CD4-positive, alpha-beta T cell treated with Interferon alpha-2 for 1 hour (primary cell): ENCODE data around the gene ARHGAP4.

Source experiments
- DNase-seq, 2 donors: peaks; one replicate each; pipeline ENCODE4 v3.0.0-alpha.2; 2020 to 2022

The ARHGAP4 gene

GRCh38 chrX:153903238-153903980 lies 22.7 kb downstream of the ARHGAP4 start:
- no peak for DNase-seq

GRCh38 chrX:153902385-153902784 lies 23.7 kb downstream of the ARHGAP4 start:
- no peak for DNase-seq

- DNase-seq = no peak
Observed at GRCh38 chrX:153901753-153902140, 24.3 kb downstream of the ARHGAP4 start.

GRCh38 chrX:153900831-153901752 lies 25.0 kb downstream of the ARHGAP4 start:
- DNase-seq = peak; percentile 72 to 77

- DNase-seq = no peak
Observed at GRCh38 chrX:153897899-153898298, 28.2 kb downstream of the ARHGAP4 start.

GRCh38 chrX:153889123-153889522 lies 36.9 kb downstream of the ARHGAP4 start:
- DNase-seq = no peak

- no peak for DNase-seq
Observed at GRCh38 chrX:153888344-153888743, 37.7 kb downstream of the ARHGAP4 start.

GRCh38 chrX:153887385-153887784 lies 38.7 kb downstream of the ARHGAP4 start:
- no peak for DNase-seq

GRCh38 chrX:153886915-153887314 lies 39.1 kb downstream of the ARHGAP4 start:
- DNase-seq = no peak

GRCh38 chrX:153885968-153886903 lies 39.8 kb downstream of the ARHGAP4 start, which contains the start of gene L1CAM:
L1CAM (minus strand) TSS chrX:153886173; CDS start chrX:153875836, 10,337 bp downstream.
- peak in 1 of 2 donors; percentile 32 for DNase-seq

- no peak for DNase-seq
Observed at GRCh38 chrX:153885208-153885787, 40.8 kb downstream of the ARHGAP4 start.

- DNase-seq = no peak
Observed at GRCh38 chrX:153884590-153884989, 41.5 kb downstream of the ARHGAP4 start.

- DNase-seq = no peak
Observed at GRCh38 chrX:153884136-153884535, 41.9 kb downstream of the ARHGAP4 start.

GRCh38 chrX:153883163-153883843 lies 42.8 kb downstream of the ARHGAP4 start:
- no peak for DNase-seq

- no peak for DNase-seq
Observed at GRCh38 chrX:153882557-153882956, 43.5 kb downstream of the ARHGAP4 start.

GRCh38 chrX:153882086-153882498 lies 44.0 kb downstream of the ARHGAP4 start:
- no peak for DNase-seq

- DNase-seq = no peak
Observed at GRCh38 chrX:153881281-153881680, 44.8 kb downstream of the ARHGAP4 start.

GRCh38 chrX:153880440-153880815 lies 45.6 kb downstream of the ARHGAP4 start:
- no peak for DNase-seq

GRCh38 chrX:153879741-153880439 lies 46.2 kb downstream of the ARHGAP4 start:
- no peak for DNase-seq

- no peak for DNase-seq
Observed at GRCh38 chrX:153878969-153879653, 47.0 kb downstream of the ARHGAP4 start.
